Ectodermal cell (in vitro differentiated cells): ENCODE measurements around the gene C8G.

Experiments used
- H3K27ac ChIP-seq: 2 replicates; pipeline ENCODE4 v1.7.0; 2013; ENCODE audit warnings: mild to moderate bottlenecking, low read depth, low read length; ENCODE audit not compliant: insufficient read depth, poor library complexity, severe bottlenecking
- H3K27me3 ChIP-seq: 2 replicates; pipeline ENCODE4 v1.7.0; 2013; ENCODE audit warnings: mild to moderate bottlenecking, low read length; ENCODE audit not compliant: insufficient read depth, control insufficient read depth, poor library complexity, severe bottlenecking
- H3K36me3 ChIP-seq: one replicate; pipeline ENCODE4 v1.7.0; 2013; ENCODE audit warnings: low read length; ENCODE audit not compliant: control insufficient read depth, insufficient read depth
- H3K4me1 ChIP-seq: one replicate; pipeline ENCODE4 v1.7.0; 2013; ENCODE audit warnings: low read length; ENCODE audit not compliant: control insufficient read depth, insufficient read depth
- H3K4me3 ChIP-seq: 2 replicates; pipeline ENCODE4 v1.7.0; 2013; ENCODE audit warnings: low read depth, low read length, control low read depth; ENCODE audit not compliant: insufficient read depth
- H3K9me3 ChIP-seq: 2 replicates; pipeline ENCODE4 v1.7.0; 2013; ENCODE audit warnings: mild to moderate bottlenecking, low read length, moderate library complexity; ENCODE audit not compliant: control insufficient read depth
- WGBS, 2 experiments: methylation state at CpG; one replicate each; pipeline ENCODE4 v1.1.7; 2013; ENCODE audit warnings: missing lambda C conversion rate in 2 of 2; 5-methylcytosine and 5-hydroxymethylcytosine counted together

C8G gene

GRCh38 chr9:136968333-136969127 is 23.5 kb downstream of the C8G start:
- no peaks in the 10 kb centered on the region for H3K27me3 ChIP-seq
- peaks cover 13% of the 10 kb centered on the region for H3K4me1 ChIP-seq
- no peaks in the 10 kb centered on the region for H3K9me3 ChIP-seq
- H3K4me3 ChIP-seq: no peak overlapping the region
- H3K27ac ChIP-seq: no peak overlapping the region
- no peaks in the 10 kb centered on the region for H3K36me3 ChIP-seq
- 91 to 93% methylated on average over 17 of the region's 17 CpGs for WGBS, 2 experiments

GRCh38 chr9:136969150-136969549 is 24.1 kb downstream of the C8G start:
- Histone ChIP-seq H3K27me3 (no peaks in the 10 kb centered on the region), H3K4me3 (no peak overlapping the region), H3K36me3 (no peaks in the 10 kb centered on the region), H3K4me1 (peaks cover 12% of the 10 kb centered on the region), H3K9me3 (no peaks in the 10 kb centered on the region), H3K27ac (no peak overlapping the region)
- WGBS, 2 experiments: 88 to 90% methylated on average over 17 of the region's 17 CpGs

DNA sequence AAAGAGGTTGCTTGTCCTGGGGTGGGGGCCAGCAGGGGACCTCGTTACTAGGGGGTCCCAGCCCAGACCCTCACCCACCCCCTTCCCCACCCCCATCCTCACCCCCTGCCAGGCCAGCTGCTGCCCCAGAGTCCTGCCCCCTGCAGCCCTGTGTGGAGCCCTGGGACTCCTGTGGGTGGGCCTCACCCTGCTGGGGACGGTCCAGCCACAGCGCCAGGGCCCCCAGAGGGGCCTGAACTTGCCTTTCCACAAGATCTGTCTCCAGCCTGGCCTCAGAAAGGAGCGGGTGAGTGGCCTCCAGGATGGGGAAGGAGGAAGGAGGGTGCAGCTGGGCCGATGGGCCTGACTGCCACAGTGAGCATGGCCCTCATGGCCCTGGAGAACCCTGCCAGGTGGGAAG is 24.7 kb downstream of the C8G start:
- no peak overlapping the region for H3K4me3 ChIP-seq
- H3K27ac ChIP-seq: no peak overlapping the region
- 81 to 85% methylated on average over 5 of the region's 5 CpGs for WGBS, 2 experiments
- H3K36me3 ChIP-seq: no peaks in the 10 kb centered on the region
- H3K4me1 ChIP-seq: peaks cover 6% of the 10 kb centered on the region
- H3K9me3 ChIP-seq: no peaks in the 10 kb centered on the region
- H3K27me3 ChIP-seq: no peaks in the 10 kb centered on the region

- Histone ChIP-seq H3K27me3 (no peaks in the 10 kb centered on the region), H3K9me3 (no peaks in the 10 kb centered on the region), H3K27ac (no peak overlapping the region), H3K4me1 (peaks cover 6% of the 10 kb centered on the region), H3K36me3 (no peaks in the 10 kb centered on the region), H3K4me3 (no peak overlapping the region)
- 91 to 95% methylated on average over 11 of the region's 11 CpGs for WGBS, 2 experiments
These were observed 25.3 kb downstream of the C8G start for GRCh38 chr9:136970361-136970760.

DNA sequence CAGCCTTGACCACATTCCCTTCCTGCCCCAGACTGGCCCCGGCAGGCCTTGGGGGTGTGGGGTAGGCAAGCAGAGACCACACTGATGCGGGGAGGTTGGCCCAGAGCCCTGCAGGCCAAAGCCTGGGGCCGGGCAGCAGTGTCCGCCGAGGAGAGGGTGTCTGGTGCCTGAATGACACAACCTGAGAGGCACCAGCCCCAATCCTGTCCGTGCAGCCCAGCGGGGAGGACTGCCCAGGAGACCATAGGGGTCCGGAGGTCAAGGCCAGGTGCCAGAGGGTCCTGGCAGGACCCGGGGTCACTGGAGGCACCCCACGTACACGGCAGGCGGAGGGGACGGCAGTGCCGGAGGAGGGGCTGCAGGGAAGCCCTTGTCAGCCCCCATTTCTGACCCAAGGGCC is 26.7 kb downstream of the C8G start:
- Histone ChIP-seq H3K36me3 (no peaks in the 10 kb centered on the region), H3K4me3 (no peak overlapping the region), H3K27me3 (peaks cover under 1% of the 10 kb centered on the region), H3K27ac (no peak overlapping the region), H3K4me1 (no peaks in the 10 kb centered on the region), H3K9me3 (no peaks in the 10 kb centered on the region)
- 89 to 92% methylated on average over 14 of the region's 14 CpGs for WGBS, 2 experiments

- H3K4me3 ChIP-seq: no peak overlapping the region
- H3K27ac ChIP-seq: no peak overlapping the region
- 90 to 92% methylated on average over 11 of the region's 11 CpGs for WGBS, 2 experiments
- H3K4me1 ChIP-seq: peaks cover under 1% of the 10 kb centered on the region
- peaks cover 6% of the 10 kb centered on the region for H3K27me3 ChIP-seq
- no peaks in the 10 kb centered on the region for H3K9me3 ChIP-seq
- H3K36me3 ChIP-seq: no peaks in the 10 kb centered on the region
These were observed 27.3 kb downstream of the C8G start for GRCh38 chr9:136972335-136972734.

GRCh38 chr9:136972743-136973142 is 27.7 kb downstream of the C8G start:
- no peak overlapping the region for H3K4me3 ChIP-seq
- H3K27ac ChIP-seq: no peak overlapping the region
- H3K9me3 ChIP-seq: no peaks in the 10 kb centered on the region
- no peaks in the 10 kb centered on the region for H3K36me3 ChIP-seq
- H3K27me3 ChIP-seq: peaks cover 10% of the 10 kb centered on the region
- 80 to 85% methylated on average over 13 of the region's 13 CpGs for WGBS, 2 experiments
- H3K4me1 ChIP-seq: peaks cover 3% of the 10 kb centered on the region

DNA sequence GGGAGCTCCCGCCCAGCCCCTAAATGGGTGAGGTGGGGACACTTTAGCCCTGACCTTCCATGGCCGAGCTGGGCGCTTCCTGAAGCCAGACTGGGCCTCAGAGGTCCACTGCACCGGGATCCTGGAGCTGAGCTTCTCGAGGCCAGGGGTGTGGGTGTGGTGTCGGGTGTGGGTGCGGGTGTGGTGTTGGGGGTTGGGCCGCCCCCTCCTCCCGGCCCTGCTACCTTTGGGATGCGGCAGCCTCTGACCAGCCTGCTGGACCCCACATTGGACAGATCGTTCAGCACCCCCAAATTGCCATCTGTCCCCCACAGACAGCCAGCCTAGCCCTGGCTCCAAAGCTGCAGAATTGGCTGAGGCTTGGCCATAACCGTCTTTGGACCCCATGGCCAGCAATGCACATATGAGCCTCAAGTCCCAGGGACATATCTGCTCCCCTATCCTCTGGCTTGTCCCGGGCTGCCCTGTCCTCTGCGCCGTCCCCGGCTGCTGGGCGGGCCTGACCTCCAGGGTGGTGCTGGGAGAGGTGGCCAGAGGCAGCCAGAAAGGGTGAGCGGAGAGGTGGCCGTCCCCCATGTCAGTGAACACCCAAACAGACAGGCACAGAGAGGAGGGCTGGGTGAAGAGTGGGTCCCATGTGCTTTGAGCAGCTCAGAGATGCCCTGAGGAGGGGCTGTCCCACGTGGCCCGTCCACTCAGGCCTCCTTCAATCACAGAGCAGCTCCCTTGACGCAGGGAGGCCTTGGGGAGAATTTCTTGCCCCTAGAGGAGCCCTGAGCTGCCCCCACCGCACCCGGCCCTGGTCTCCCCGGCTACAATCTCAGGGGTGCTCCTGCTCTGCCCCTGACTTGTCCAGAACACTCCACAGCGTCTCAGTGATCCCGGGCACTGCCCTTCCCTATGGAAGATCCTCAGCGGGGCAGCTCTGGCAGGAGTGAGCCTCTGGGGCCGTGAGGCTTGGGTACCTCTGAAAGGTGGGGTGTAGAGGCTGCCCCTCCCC is 28.9 kb downstream of the C8G start:
- 91 to 94% methylated on average over 29 of the region's 29 CpGs for WGBS, 2 experiments
- Histone ChIP-seq H3K36me3 (no peaks in the 10 kb centered on the region), H3K4me3 (no peak overlapping the region), H3K27me3 (peaks cover 14% of the 10 kb centered on the region), H3K4me1 (peaks cover 3% of the 10 kb centered on the region), H3K9me3 (no peaks in the 10 kb centered on the region), H3K27ac (no peak overlapping the region)

DNA sequence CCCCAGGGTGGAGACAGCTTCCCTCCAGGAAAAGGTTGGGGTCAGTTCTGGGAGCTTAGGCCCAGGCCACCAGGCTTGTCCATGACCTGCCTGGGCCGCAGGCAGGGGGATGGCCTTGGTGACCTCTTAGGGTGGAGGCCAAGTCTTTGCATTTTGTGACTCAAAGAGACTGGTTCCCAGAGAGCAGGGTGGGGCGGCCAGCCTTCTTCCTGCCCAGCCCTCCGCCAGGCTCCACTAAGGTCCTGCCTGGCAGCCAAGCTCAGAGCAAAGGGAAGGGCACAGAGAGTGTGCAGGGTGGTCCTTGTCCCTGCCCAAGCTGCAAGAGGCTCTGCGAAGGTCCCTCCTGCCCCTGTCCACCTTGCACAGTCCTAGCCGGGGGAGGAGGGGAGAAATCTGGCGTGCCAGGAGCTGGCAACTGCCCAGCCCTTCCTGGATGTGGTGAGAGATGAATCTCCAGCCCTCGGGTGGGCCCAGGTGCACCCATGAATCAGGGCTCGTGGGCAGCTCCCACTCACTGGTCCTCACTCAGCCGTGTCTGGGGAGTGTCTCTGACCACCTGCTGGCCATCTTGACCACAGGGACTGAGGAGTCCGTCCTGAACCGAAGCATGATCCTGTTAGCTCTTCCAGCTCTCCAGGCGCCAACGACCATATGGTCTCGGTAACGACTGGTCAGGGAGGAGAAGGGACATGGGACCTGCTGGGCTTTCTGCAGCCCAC is 29.9 kb downstream of the C8G start:
- Histone ChIP-seq H3K27ac (no peak overlapping the region), H3K4me1 (peaks cover 3% of the 10 kb centered on the region), H3K4me3 (no peak overlapping the region), H3K36me3 (no peaks in the 10 kb centered on the region), H3K27me3 (peaks cover 14% of the 10 kb centered on the region), H3K9me3 (no peaks in the 10 kb centered on the region)
- 88% methylated on average over 15 of the region's 15 CpGs for WGBS, 2 experiments
